Measurements from ENCODE around the gene EHMT1.

Gene EHMT1

GRCh38 chr9:137683262-137683864 is 64.6 kb downstream of the EHMT1 start:
- H3K4me2 ChIP-seq (ENCODE audit: low read depth, low read length, poor library complexity, severe bottlenecking): peak overlapping the region; percentile 43
- H2AFZ ChIP-seq (ENCODE audit: low read depth, low read length, severe bottlenecking): no peak overlapping the region

GRCh38 chr9:137685035-137685740 is 66.4 kb downstream of the EHMT1 start:
- no peaks in the 10 kb centered on the region for H3K9me2 ChIP-seq (replicated peaks; ENCODE audit: insufficient read depth, low read length)
- H3K4me3 ChIP-seq (ENCODE audit: insufficient read depth, low read length, poor library complexity, severe bottlenecking): no peak overlapping the region
- H2AFZ ChIP-seq (ENCODE audit: low read depth, low read length, severe bottlenecking): no peak overlapping the region
- H3K27ac ChIP-seq (ENCODE audit: low read depth, low read length): no peak overlapping the region
- H3K79me2 ChIP-seq (ENCODE audit: insufficient read depth, low read length): peaks cover 76% of the 10 kb centered on the region
- no peak overlapping the region for H3K4me2 ChIP-seq (ENCODE audit: low read depth, low read length, poor library complexity, severe bottlenecking)
- H3K36me3 ChIP-seq (ENCODE audit: low read length): no peaks in the 10 kb centered on the region; the same call in 1 of the 2 replicates
- no peaks in the 10 kb centered on the region for H3K9me3 ChIP-seq (ENCODE audit: insufficient read depth, low read length)
- H3K27me3 ChIP-seq (ENCODE audit: low read length): no peaks in the 10 kb centered on the region
- no peaks in the 10 kb centered on the region for H4K20me1 ChIP-seq (ENCODE audit: low read depth, low read length)
- H3K9ac ChIP-seq (ENCODE audit: low read length): no peak overlapping the region
- H3F3A ChIP-seq (ENCODE audit: insufficient read depth): peaks cover 23% of the 10 kb centered on the region
- TF ChIP-seq EZH2phosphoT487 (conservative IDR thresholded peaks at IDR 0.05; ENCODE audit: low read length) (no peak), CTCF (IDR thresholded peaks at IDR 0.05; ENCODE audit: insufficient read depth, low read length, poor library complexity, severe bottlenecking) (no peak)

More at GRCh38 chr9:137683262-137683864, 64.6 kb downstream of the EHMT1 start:
- H3K79me2 ChIP-seq (ENCODE audit: insufficient read depth, low read length): peaks cover 58% of the 10 kb centered on the region
- TF ChIP-seq EZH2phosphoT487 (conservative IDR thresholded peaks at IDR 0.05; ENCODE audit: low read length) (no peak), CTCF (IDR thresholded peaks at IDR 0.05; ENCODE audit: insufficient read depth, low read length, poor library complexity, severe bottlenecking) (no peak)
- H3K27me3 ChIP-seq (ENCODE audit: low read length): no peaks in the 10 kb centered on the region
- H3K36me3 ChIP-seq (ENCODE audit: low read length): no peaks in the 10 kb centered on the region; the same call in 1 of the 2 replicates
- peak overlapping the region; percentile 7; the same call in 1 of the 2 replicates for H3K9ac ChIP-seq (ENCODE audit: low read length)
- no peaks in the 10 kb centered on the region for H3K9me3 ChIP-seq (ENCODE audit: insufficient read depth, low read length)
- peak overlapping the region; percentile 68 for H3K27ac ChIP-seq (ENCODE audit: low read depth, low read length)
- H3F3A ChIP-seq (ENCODE audit: insufficient read depth): peaks cover 35% of the 10 kb centered on the region
- no peaks in the 10 kb centered on the region for H4K20me1 ChIP-seq (ENCODE audit: low read depth, low read length)
- H3K4me3 ChIP-seq (ENCODE audit: insufficient read depth, low read length, poor library complexity, severe bottlenecking): no peak overlapping the region
- no peaks in the 10 kb centered on the region for H3K9me2 ChIP-seq (replicated peaks; ENCODE audit: insufficient read depth, low read length)

GRCh38 chr9:137685741-137686420 is 67.1 kb downstream of the EHMT1 start:
- no peak for TF ChIP-seq CTCF (IDR thresholded peaks at IDR 0.05; ENCODE audit: insufficient read depth, low read length, poor library complexity, severe bottlenecking)
- TF ChIP-seq EZH2phosphoT487 (conservative IDR thresholded peaks at IDR 0.05; ENCODE audit: low read length): no peak
- Histone ChIP-seq H2AFZ (ENCODE audit: low read depth, low read length, severe bottlenecking) (no peak overlapping the region), H4K20me1 (ENCODE audit: low read depth, low read length) (no peaks in the 10 kb centered on the region), H3K27me3 (ENCODE audit: low read length) (no peaks in the 10 kb centered on the region), H3F3A (ENCODE audit: insufficient read depth) (peaks cover 20% of the 10 kb centered on the region), H3K9ac (ENCODE audit: low read length) (no peak overlapping the region), H3K4me2 (ENCODE audit: low read depth, low read length, poor library complexity, severe bottlenecking) (no peak overlapping the region), H3K4me3 (ENCODE audit: insufficient read depth, low read length, poor library complexity, severe bottlenecking) (no peak overlapping the region), H3K9me2 (replicated peaks; ENCODE audit: insufficient read depth, low read length) (no peaks in the 10 kb centered on the region), H3K9me3 (ENCODE audit: insufficient read depth, low read length) (no peaks in the 10 kb centered on the region), H3K79me2 (ENCODE audit: insufficient read depth, low read length) (peaks cover 79% of the 10 kb centered on the region), H3K36me3 (ENCODE audit: low read length) (no peaks in the 10 kb centered on the region; the same call in 1 of the 2 replicates), H3K27ac (ENCODE audit: low read depth, low read length) (no peak overlapping the region)

Measured in SU-DHL-6 (cell line).